Activated CD8-positive, alpha-beta T cell treated with anti-CD3 and anti-CD28 coated beads for 36 hours (primary cell): ENCODE data around the gene CENPF. TPM values are rescaled to one million over a fixed set of nuclear protein-coding genes. Genes with fewer than 3 reads are reported as not detected.

Experiments
- ATAC-seq: fragments of 200-7000 bp; cut with Tn5 transposase; one replicate; pipeline ENCODE4 v1.10.0; 2021; ENCODE audit warnings: mild to moderate bottlenecking, moderate library complexity
- CTCF ChIA-PET: fragments of 350-600 bp; sonication (Branson Sonifier 250); formaldehyde crosslinking; loops from one replicate; lab custom pipeline; 2021; ENCODE audit warnings: antibody characterized with exemption; lab: Charles Lee
- POLR2A ChIA-PET: fragments of 350-600 bp; sonication (Branson Sonifier 250); formaldehyde crosslinking; loops from one replicate; lab custom pipeline; 2021; ENCODE audit warnings: antibody characterized with exemption; lab: Charles Lee
- DNase-seq: peaks from one replicate; pipeline ENCODE4 v3.0.0-alpha.2; 2020
- H3K27ac Mint-ChIP-seq: one replicate; pipeline ENCODE4 v1.8.0; 2021; ENCODE audit warnings: mild to moderate bottlenecking, mixed read lengths
- H3K27me3 Mint-ChIP-seq: one replicate; pipeline ENCODE4 v1.8.0; 2021; ENCODE audit warnings: mixed read lengths
- H3K36me3 Mint-ChIP-seq: one replicate; pipeline ENCODE4 v1.8.0; 2021; ENCODE audit warnings: low read depth, mixed read lengths
- H3K4me1 Mint-ChIP-seq: one replicate; pipeline ENCODE4 v1.8.0; 2021; ENCODE audit warnings: low read depth, mixed read lengths
- H3K4me3 Mint-ChIP-seq: one replicate; pipeline ENCODE4 v1.8.0; 2021; ENCODE audit warnings: mild to moderate bottlenecking, moderate library complexity, mixed read lengths
- H3K9me3 Mint-ChIP-seq: one replicate; pipeline ENCODE4 v1.8.0; 2021; ENCODE audit warnings: mixed read lengths
- intact Hi-C: fragments of 100-400 bp; cut with micrococcal nuclease; formaldehyde crosslinking; loops from one replicate; pipeline ENCODE4 v1.10.0; 2022
- total RNA-seq, 2 experiments: library from RNA; stranded (reverse); gene quantifications; one replicate each; pipeline ENCODE4 v1.2.3, GENCODE V29; 2021
- TF ChIP-seq, protein P1 (sequence below): fragments of 200-600 bp; IDR thresholded peaks from one replicate; pipeline ENCODE4 v1.8.0; 2022; ENCODE audit warnings: antibody characterized with exemption, mild to moderate bottlenecking

CENPF gene
- total RNA-seq, 2 experiments from 2014 or later, result 65.4 to 70.6 TPM

DNA sequence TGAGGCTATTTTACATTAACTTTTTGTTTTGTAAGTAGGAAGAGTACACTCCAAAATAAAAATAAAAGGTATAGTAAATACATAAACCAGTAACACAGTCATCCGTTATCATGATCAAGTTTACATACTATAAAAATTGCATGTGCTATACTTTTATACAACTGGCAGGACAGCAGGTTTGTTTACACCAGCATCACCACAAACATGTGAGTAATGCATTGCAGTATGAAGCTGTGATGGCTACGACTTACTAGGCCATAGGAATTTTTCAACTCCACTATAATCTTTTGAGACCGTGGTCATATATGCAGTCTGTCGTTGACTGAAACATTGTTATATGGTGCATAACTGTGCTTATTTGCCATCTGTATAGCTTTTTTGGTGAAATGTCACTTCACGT, 106.2 kb downstream of the CENPF start:
- POLR2A ChIA-PET, result no interaction called here
- ATAC-seq (no peak), DNase-seq (no peak)
- intact Hi-C loops, result no loop called here
- no peak overlapping the region for H3K4me3 Mint-ChIP-seq
- CTCF ChIA-PET, result no interaction called here
- H3K9me3 Mint-ChIP-seq, result peaks cover 11% of the 10 kb centered on the region
- no peaks in the 10 kb centered on the region for H3K36me3 Mint-ChIP-seq
- H3K27ac Mint-ChIP-seq, result no peak overlapping the region
- TF ChIP-seq, protein P1, sequence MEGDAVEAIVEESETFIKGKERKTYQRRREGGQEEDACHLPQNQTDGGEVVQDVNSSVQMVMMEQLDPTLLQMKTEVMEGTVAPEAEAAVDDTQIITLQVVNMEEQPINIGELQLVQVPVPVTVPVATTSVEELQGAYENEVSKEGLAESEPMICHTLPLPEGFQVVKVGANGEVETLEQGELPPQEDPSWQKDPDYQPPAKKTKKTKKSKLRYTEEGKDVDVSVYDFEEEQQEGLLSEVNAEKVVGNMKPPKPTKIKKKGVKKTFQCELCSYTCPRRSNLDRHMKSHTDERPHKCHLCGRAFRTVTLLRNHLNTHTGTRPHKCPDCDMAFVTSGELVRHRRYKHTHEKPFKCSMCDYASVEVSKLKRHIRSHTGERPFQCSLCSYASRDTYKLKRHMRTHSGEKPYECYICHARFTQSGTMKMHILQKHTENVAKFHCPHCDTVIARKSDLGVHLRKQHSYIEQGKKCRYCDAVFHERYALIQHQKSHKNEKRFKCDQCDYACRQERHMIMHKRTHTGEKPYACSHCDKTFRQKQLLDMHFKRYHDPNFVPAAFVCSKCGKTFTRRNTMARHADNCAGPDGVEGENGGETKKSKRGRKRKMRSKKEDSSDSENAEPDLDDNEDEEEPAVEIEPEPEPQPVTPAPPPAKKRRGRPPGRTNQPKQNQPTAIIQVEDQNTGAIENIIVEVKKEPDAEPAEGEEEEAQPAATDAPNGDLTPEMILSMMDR, result no peak
- no peaks in the 10 kb centered on the region for H3K4me1 Mint-ChIP-seq
- peaks cover 2% of the 10 kb centered on the region for H3K27me3 Mint-ChIP-seq

DNA sequence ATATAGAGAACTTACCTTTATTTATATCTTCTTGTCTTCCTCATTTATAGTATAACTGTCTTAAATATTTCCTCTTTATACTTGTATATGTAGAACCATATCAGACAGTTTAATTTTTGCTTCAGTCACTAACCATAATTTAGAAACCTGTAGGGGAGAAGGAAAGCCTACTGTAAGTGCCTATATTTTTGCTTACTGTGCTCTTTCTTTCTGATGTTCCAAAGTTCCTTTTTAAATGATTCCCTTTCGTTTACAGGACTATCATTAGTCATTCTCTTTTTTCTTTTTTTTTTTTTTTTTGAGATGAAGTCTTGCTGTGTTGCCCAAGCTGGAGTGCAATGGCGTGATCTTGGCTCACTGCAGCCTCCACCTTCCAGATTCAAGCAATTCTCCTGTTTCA, 109.7 kb downstream of the CENPF start:
- TF ChIP-seq, protein P1, result no peak
- no peak for ATAC-seq
- H3K4me1 Mint-ChIP-seq, result no peaks in the 10 kb centered on the region
- no peak overlapping the region for H3K27ac Mint-ChIP-seq
- H3K4me3 Mint-ChIP-seq, result no peak overlapping the region
- H3K27me3 Mint-ChIP-seq, result peaks cover 5% of the 10 kb centered on the region
- POLR2A ChIA-PET, result no interaction called here
- no peaks in the 10 kb centered on the region for H3K9me3 Mint-ChIP-seq
- CTCF ChIA-PET, result no interaction called here
- H3K36me3 Mint-ChIP-seq, result no peaks in the 10 kb centered on the region
- intact Hi-C loops, result no loop called here
- DNase-seq, result no peak

Other genes starting within 250 kb of the CENPF start
- gene PTPN14, start 51.6 kb upstream of the CENPF start, total RNA-seq, result under 1 TPM; 0.27 to 0.34 TPM